ENCODE data around the gene GNAQ. TPM values are rescaled to one million over a fixed set of nuclear protein-coding genes. Genes with fewer than 3 reads are reported as not detected.

Gene GNAQ
- total and polyA plus RNA-seq, 2 of the 13 experiments (the other 11 are each of a cell fraction or from before 2014, with no cell fraction given), result 16.5 to 17.7 TPM

- in situ Hi-C loops (cut with HindIII; ENCODE audit: extremely low pct_ligation_motif_present, low pct_unique_long_range_greater_than_20kb) (no loop called here), intact Hi-C loops (cut with micrococcal nuclease; ENCODE audit: unreplicated experiment) (no loop called here)
- no peak for TF ChIP-seq ZNF556 (CRISPR knock-in tag; IDR thresholded peaks at IDR 0.05; ENCODE audit: borderline replicate concordance)
- no peak for TF ChIP-seq NCOA2 (CRISPR knock-in tag; IDR thresholded peaks at IDR 0.05)
- TF ChIP-seq FLYWCH1 (CRISPR knock-in tag; IDR thresholded peaks at IDR 0.05), result no peak
- TF ChIP-seq FOXM1 (CRISPR knock-in tag; IDR thresholded peaks at IDR 0.05), result no peak
- no peak for TF ChIP-seq ZNF614 (CRISPR knock-in tag; IDR thresholded peaks at IDR 0.05; ENCODE audit: borderline replicate concordance)
- TF ChIP-seq NFIC (IDR thresholded peaks at IDR 0.05; ENCODE audit: low read length), result no peak
- no peak for TF ChIP-seq PRPF4 (IDR thresholded peaks at IDR 0.05; ENCODE audit: low read depth, low read length, poor library complexity, severe bottlenecking)
- no peak for TF ChIP-seq BHLHE40 (IDR thresholded peaks at IDR 0.05; ENCODE audit: low read length)
- no peak for TF ChIP-seq RBFOX2 (IDR thresholded peaks at IDR 0.05; ENCODE audit: low read depth, low read length)
- no peak for TF ChIP-seq RXRA (CRISPR knock-in tag; IDR thresholded peaks at IDR 0.05)
- no peak for TF ChIP-seq PRMT3 (CRISPR knock-in tag; IDR thresholded peaks at IDR 0.05; ENCODE audit: borderline replicate concordance, low read depth)
- no peak for TF ChIP-seq ATF1 (CRISPR knock-in tag; IDR thresholded peaks at IDR 0.05)
- TF ChIP-seq THAP9 (CRISPR knock-in tag; IDR thresholded peaks at IDR 0.05; ENCODE audit: borderline replicate concordance), result no peak
- no peak for TF ChIP-seq ZNF883 (CRISPR knock-in tag; IDR thresholded peaks at IDR 0.05; ENCODE audit: not compliant biosample characterization)
- no peak for TF ChIP-seq PRDM10 (CRISPR knock-in tag; IDR thresholded peaks at IDR 0.05; ENCODE audit: low read depth)
- no peak for TF ChIP-seq MTERF4 (CRISPR knock-in tag; IDR thresholded peaks at IDR 0.05)
- ATAC-seq (no peak), FAIRE-seq (no peak), DNase-seq (ENCODE audit: low spot score) (no peak)
- Histone ChIP-seq H4K20me1 (ENCODE audit: insufficient read depth, low read length) (no peaks in the 10 kb centered on the region), H3K9ac (ENCODE audit: insufficient read depth, low read depth, low read length) (no peak overlapping the region), H3K27me3 (ENCODE audit: control insufficient read depth in 1 of 2, insufficient read depth in 2 of 2, low read length in 2 of 2) (no peaks in the 10 kb centered on the region), H3K36me3 (replicated peaks in 1 of 2; ENCODE audit: control insufficient read depth in 1 of 2, insufficient read depth in 2 of 2, low read length in 2 of 2) (peaks cover 0 to 9% of the 10 kb centered on the region in 2 experiments; a peak in 3 of 5 replicates), H3K9me3 (ENCODE audit: low read length) (no peaks in the 10 kb centered on the region), H3K4me1 (ENCODE audit: insufficient read depth, low read length) (no peaks in the 10 kb centered on the region), H3K4me2 (ENCODE audit: low read depth, low read length) (no peak overlapping the region), H2AFZ (ENCODE audit: low read length) (no peak overlapping the region), H3K4me3 (replicated peaks in 1 of 3; ENCODE audit: insufficient read depth in 1 of 3, low read depth in 2 of 3, low read length in 3 of 3) (no peak overlapping the region), H3K79me2 (ENCODE audit: insufficient read depth, low read length) (no peaks in the 10 kb centered on the region), H3K27ac (ENCODE audit: extremely low read length, insufficient read depth, low read length) (no peak overlapping the region)
- CTCF ChIA-PET (ENCODE audit: low intra/inter-chr PET ratio, low total read pairs), result no interaction called here
- BruUV-seq (replicated peaks), result no TSS peak
- POLR2A ChIA-PET, result no interaction called here
Measured at GRCh38 chr9:77926371-77926878, 105.2 kb downstream of the GNAQ start.

Data from HepG2 (cell line).